Left ventricle myocardium inferior (tissue), 1 donor: ENCODE measurements around the gene C1orf53. TPM values are rescaled to one million over a fixed set of nuclear protein-coding genes. Genes with fewer than 3 reads are reported as not detected.

Experiments
- DNase-seq: peaks from one replicate; pipeline ENCODE4 v3.0.0-alpha.2; 2020
- H3K27ac ChIP-seq: fragments of 200-600 bp; replicated peaks from 2 replicates; pipeline ENCODE4 v1.8.0; 2021
- H3K27me3 ChIP-seq: fragments of 200-600 bp; 2 replicates; pipeline ENCODE4 v1.8.0; 2021; ENCODE audit warnings: low read depth
- H3K36me3 ChIP-seq: fragments of 200-600 bp; 2 replicates; pipeline ENCODE4 v1.8.0; 2021
- H3K4me1 ChIP-seq: fragments of 200-600 bp; 2 replicates; pipeline ENCODE4 v1.8.0; 2021
- H3K4me3 ChIP-seq: fragments of 200-600 bp; 2 replicates; pipeline ENCODE4 v1.8.0; 2021; ENCODE audit warnings: mild to moderate bottlenecking, moderate library complexity
- H3K9me3 ChIP-seq: fragments of 200-600 bp; replicated peaks from 2 replicates; pipeline ENCODE4 v1.8.0; 2021
- CTCF ChIP-seq: fragments of 200-600 bp; IDR thresholded peaks from 2 replicates; pipeline ENCODE4 v1.8.0; 2021; ENCODE audit warnings: antibody characterized with exemption, mild to moderate bottlenecking, borderline replicate concordance
- intact Hi-C: fragments of 100-400 bp; cut with micrococcal nuclease; formaldehyde crosslinking; loops from one replicate; pipeline ENCODE4 v1.11.0; 2022
- total RNA-seq: library from RNA; stranded (reverse); fragmentation: NEBNext Ultra II Directional; extraction: Animal tissue kit (Norgen Biotek cat#: 25700); gene quantifications from one replicate; pipeline ENCODE4 v1.2.1, GENCODE V29; 2021
- donor health status: DM: no; HTN: yes; CAD: no; lungs with severe emphysema.

C1orf53 gene
- total RNA-seq, 1 donor from 2014 or later, result 7.8 TPM

GRCh38 chr1:197915862-197916499, 13.6 kb downstream of the C1orf53 start:
- Histone ChIP-seq H3K4me1 (peaks cover 84% of the 10 kb centered on the region), H3K4me3 (peak overlapping the region; percentile 63), H3K27me3 (peaks cover 100% of the 10 kb centered on the region), H3K9me3 (no peaks in the 10 kb centered on the region), H3K36me3 (no peaks in the 10 kb centered on the region), H3K27ac (no peak overlapping the region)
- intact Hi-C loops, result no loop called here
- peak; percentile 45 for DNase-seq
- TF ChIP-seq CTCF, result peak; percentile 59

DNA sequence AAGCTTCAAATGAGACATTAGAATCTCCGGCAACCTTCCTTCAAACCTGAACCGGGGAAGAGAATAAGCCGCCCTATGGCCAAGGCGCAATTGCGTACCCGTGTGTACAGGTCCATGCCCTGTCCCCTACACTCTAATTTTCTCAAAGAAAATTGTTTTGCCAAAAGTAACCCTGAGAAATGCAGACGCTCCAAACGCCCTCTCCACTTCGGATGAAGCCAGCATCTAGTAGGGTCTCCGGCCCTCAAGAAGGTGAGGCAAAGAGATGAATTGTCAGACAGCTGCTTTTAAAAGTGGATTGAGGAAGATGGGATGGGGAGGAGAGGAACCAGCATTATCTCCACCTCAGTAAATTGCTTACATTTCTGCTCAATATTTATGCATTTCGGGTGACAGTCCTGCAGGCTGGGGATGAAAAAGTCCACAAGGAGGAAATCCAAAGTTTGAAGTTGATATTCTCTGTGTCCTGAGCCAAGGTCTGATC, 14.1 kb downstream of the C1orf53 start:
- H3K4me3 ChIP-seq, result peak overlapping the region; percentile 63
- no peak for TF ChIP-seq CTCF
- no peak for DNase-seq
- no peaks in the 10 kb centered on the region for H3K36me3 ChIP-seq
- intact Hi-C loops, result no loop called here
- H3K27me3 ChIP-seq, result peaks cover 100% of the 10 kb centered on the region
- H3K4me1 ChIP-seq, result peaks cover 78% of the 10 kb centered on the region
- no peak overlapping the region for H3K27ac ChIP-seq
- no peaks in the 10 kb centered on the region for H3K9me3 ChIP-seq

- Histone ChIP-seq H3K4me1 (peaks cover 64% of the 10 kb centered on the region), H3K27ac (no peak overlapping the region), H3K9me3 (no peaks in the 10 kb centered on the region), H3K4me3 (peak overlapping the region; percentile 63), H3K36me3 (no peaks in the 10 kb centered on the region), H3K27me3 (peaks cover 100% of the 10 kb centered on the region)
- no peak for TF ChIP-seq CTCF
- intact Hi-C loops, result no loop called here
- no peak for DNase-seq
These were observed 15.6 kb downstream of the C1orf53 start for GRCh38 chr1:197917805-197918651.

GRCh38 chr1:197918807-197919345, 16.4 kb downstream of the C1orf53 start:
- intact Hi-C loops, result no loop called here
- Histone ChIP-seq H3K27ac (no peak overlapping the region), H3K4me1 (peaks cover 58% of the 10 kb centered on the region), H3K9me3 (no peaks in the 10 kb centered on the region), H3K36me3 (no peaks in the 10 kb centered on the region), H3K4me3 (peak overlapping the region; percentile 63), H3K27me3 (peaks cover 100% of the 10 kb centered on the region)
- no peak for DNase-seq
- no peak for TF ChIP-seq CTCF

DNA sequence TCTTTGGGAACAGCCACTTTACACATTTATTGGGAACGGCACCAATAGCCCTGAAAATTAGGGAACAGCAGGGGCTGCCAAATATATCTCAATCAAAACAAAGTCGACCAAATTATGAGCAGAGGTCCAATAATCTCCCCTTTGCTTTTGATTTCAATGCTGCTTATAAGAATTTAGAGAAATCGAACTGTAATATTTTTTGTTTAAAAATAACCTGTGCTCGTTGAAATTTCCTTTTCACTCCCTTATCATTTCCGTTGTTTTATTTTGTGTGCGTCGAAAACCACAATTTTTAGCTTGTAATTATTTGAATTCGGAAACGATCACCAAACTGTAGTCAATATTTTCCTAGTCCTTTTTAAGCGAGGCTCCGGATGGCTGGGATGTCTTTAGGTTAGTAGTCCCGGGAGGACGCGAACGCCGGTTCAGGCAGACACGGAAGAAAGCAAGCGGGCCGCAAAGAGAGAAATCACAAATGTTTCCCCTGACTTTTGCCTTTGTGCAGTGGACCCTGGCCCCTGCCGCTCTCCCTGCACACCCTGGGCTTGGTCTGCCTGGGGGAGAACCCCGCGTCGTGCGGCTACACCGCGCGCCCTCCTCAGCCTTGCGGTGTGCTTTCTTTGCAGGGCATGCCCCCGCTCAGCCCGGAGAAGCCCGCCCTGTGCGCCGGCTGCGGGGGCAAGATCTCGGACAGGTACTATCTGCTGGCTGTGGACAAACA, 17.1 kb downstream of the C1orf53 start:
- Histone ChIP-seq H3K36me3 (no peaks in the 10 kb centered on the region), H3K27me3 (peaks cover 100% of the 10 kb centered on the region), H3K9me3 (no peaks in the 10 kb centered on the region), H3K4me3 (peak overlapping the region; percentile 63), H3K27ac (no peak overlapping the region), H3K4me1 (peaks cover 55% of the 10 kb centered on the region)
- no peak for DNase-seq
- intact Hi-C loops, result loop anchor here (10.0 kb wide), 1 partner anchor 305 kb away; no protein-coding TSS in a partner anchor
- TF ChIP-seq CTCF, result no peak
